Panc1 (cell line): ENCODE measurements around the gene FAM8A1.

Experiments
- POLR2AphosphoS5 ChIP-seq: IDR thresholded peaks from 2 replicates; pipeline ENCODE4 v1.6.1; 2012; ENCODE audit warnings: mild to moderate bottlenecking, low read depth, low read length, moderate library complexity
- SIN3A ChIP-seq: IDR thresholded peaks from 2 replicates; pipeline ENCODE4 v1.6.1; 2012; ENCODE audit warnings: low read depth, mild to moderate bottlenecking, low read length, moderate library complexity, borderline replicate concordance; ENCODE audit not compliant: insufficient read depth
- TCF7L2 ChIP-seq: IDR thresholded peaks from 2 replicates; pipeline ENCODE4 v1.6.1; 2011; ENCODE audit warnings: mild to moderate bottlenecking, low read depth, low read length, inconsistent platforms
- TF ChIP-seq, protein P1 (sequence below): fragments of 450-650 bp; IDR thresholded peaks from 2 replicates; pipeline ENCODE4 v1.5.1; 2017; ENCODE audit warnings: mild to moderate bottlenecking
- TF ChIP-seq, protein P2 (sequence below), 2 experiments: IDR thresholded peaks; 2 replicates each; pipeline ENCODE4 v1.6.1; 2011 to 2012; ENCODE audit warnings: low read depth in 2 of 2, control low read depth in 1 of 2, low read length in 1 of 2, mild to moderate bottlenecking in 1 of 2, moderate library complexity in 1 of 2; ENCODE audit not compliant: insufficient read depth in 1 of 2

DNA sequence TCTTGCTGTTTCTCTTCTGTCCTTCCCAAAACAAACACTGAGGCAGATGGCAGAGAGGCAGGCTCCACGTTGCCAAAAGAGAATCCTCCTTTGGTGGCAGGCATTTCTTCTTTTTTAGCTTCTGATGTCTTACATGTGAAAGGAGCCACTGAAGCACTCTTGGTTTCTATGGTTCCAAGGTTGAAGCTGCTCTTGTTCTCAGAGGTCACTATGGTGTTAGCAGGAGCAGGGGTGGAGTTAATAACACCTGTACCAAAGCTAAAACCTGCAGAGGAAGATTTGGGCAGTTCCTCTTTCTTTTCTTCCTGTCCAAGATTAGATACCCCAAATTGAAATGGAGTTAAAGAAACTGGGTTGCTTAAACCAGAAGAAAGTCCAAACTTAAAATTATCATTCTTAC is 28.8 kb downstream of the FAM8A1 start:
- TF ChIP-seq, protein P1, sequence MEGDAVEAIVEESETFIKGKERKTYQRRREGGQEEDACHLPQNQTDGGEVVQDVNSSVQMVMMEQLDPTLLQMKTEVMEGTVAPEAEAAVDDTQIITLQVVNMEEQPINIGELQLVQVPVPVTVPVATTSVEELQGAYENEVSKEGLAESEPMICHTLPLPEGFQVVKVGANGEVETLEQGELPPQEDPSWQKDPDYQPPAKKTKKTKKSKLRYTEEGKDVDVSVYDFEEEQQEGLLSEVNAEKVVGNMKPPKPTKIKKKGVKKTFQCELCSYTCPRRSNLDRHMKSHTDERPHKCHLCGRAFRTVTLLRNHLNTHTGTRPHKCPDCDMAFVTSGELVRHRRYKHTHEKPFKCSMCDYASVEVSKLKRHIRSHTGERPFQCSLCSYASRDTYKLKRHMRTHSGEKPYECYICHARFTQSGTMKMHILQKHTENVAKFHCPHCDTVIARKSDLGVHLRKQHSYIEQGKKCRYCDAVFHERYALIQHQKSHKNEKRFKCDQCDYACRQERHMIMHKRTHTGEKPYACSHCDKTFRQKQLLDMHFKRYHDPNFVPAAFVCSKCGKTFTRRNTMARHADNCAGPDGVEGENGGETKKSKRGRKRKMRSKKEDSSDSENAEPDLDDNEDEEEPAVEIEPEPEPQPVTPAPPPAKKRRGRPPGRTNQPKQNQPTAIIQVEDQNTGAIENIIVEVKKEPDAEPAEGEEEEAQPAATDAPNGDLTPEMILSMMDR: no peak
- TF ChIP-seq POLR2AphosphoS5 (no peak), SIN3A (no peak), TCF7L2 (no peak)
- TF ChIP-seq, protein P2, sequence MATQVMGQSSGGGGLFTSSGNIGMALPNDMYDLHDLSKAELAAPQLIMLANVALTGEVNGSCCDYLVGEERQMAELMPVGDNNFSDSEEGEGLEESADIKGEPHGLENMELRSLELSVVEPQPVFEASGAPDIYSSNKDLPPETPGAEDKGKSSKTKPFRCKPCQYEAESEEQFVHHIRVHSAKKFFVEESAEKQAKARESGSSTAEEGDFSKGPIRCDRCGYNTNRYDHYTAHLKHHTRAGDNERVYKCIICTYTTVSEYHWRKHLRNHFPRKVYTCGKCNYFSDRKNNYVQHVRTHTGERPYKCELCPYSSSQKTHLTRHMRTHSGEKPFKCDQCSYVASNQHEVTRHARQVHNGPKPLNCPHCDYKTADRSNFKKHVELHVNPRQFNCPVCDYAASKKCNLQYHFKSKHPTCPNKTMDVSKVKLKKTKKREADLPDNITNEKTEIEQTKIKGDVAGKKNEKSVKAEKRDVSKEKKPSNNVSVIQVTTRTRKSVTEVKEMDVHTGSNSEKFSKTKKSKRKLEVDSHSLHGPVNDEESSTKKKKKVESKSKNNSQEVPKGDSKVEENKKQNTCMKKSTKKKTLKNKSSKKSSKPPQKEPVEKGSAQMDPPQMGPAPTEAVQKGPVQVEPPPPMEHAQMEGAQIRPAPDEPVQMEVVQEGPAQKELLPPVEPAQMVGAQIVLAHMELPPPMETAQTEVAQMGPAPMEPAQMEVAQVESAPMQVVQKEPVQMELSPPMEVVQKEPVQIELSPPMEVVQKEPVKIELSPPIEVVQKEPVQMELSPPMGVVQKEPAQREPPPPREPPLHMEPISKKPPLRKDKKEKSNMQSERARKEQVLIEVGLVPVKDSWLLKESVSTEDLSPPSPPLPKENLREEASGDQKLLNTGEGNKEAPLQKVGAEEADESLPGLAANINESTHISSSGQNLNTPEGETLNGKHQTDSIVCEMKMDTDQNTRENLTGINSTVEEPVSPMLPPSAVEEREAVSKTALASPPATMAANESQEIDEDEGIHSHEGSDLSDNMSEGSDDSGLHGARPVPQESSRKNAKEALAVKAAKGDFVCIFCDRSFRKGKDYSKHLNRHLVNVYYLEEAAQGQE (IDR thresholded peaks at IDR 0.05; ENCODE audit: insufficient read depth in 1 of 2, low read depth in 2 of 2, low read length in 1 of 2): no peak
